G401.6 (cell line): ENCODE results near the gene GRID1.

Experiments
- FAIRE-seq: peaks from 2 replicates; lab custom pipeline; 2012; peaks lifted over from hg19 to GRCh38; lab: Jason Lieb, UNC

The GRID1 gene

DNA sequence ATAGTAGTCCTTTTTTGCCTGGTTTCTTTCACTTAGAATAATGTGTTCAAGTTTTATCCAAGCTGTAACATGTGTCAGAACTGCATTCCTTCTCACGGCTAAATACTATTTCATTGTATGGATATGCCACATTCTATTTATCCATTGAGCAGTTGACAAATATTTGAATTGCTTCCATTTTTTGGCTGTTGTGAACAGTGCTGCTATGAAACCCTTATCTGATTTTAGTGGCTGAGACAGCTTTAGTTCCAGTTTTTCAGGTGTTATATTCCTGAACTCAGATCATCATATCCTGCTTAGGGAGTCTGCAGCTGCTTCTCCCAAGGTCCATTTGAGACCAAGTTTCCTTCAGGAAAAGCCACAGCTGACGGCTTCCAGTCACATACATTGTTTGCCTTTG is 339.2 kb downstream of the GRID1 start:
- no peak for FAIRE-seq

DNA sequence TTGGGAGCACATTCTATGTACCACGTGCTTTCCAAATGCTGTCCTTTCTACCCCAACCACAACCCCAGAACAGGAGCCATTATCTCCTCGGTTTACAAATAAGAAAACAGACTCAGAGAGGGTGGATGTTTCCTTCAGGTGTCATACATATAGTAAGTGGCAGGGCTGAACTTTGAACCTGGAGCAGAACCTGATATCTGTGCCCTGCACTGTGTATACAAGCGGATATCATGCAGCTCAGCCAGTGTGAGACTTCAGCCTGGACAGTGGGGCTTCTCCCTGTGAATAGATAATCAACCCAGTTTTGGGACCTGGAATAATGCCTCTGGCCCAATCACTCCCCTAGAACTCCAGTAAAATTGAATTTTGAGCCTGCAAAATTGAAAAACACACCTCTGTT is 341.1 kb downstream of the GRID1 start:
- FAIRE-seq, result no peak

DNA sequence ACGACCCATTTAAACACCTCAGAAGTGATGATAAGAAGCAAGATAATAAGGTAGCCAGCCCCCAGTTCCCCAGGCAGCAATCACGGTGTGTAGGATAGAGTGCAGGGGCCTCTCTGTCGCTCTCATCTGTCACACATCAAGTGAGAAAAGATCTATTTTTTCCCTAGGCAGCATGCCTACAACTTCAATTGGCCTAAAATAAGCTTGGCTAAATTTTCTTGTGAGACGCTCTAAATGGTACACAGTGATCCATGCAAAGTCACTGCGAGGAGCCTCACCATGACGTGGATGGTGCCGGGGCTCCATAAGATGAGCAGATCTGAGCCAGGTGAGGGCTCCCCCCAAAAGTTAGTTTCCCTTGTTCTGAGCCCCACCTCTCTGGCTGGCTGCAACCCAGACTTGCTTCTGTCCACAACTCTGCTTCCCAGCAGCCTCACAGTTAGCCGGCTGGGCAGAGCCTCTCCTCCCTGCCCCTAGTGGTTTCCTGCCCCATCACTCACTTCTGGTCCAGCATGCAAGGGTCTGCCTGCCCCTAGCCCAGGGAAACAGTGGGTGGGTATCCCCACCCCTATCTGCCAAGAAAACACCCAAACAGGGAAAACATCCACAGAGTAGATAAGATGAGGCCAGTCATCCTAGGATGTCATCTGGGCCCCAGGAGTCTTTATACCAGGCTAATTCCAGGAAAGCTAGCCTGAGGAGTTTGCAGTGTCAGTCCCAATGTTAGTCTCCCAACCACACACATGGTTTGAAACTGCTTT is 342.1 kb downstream of the GRID1 start:
- FAIRE-seq, result no peak

DNA sequence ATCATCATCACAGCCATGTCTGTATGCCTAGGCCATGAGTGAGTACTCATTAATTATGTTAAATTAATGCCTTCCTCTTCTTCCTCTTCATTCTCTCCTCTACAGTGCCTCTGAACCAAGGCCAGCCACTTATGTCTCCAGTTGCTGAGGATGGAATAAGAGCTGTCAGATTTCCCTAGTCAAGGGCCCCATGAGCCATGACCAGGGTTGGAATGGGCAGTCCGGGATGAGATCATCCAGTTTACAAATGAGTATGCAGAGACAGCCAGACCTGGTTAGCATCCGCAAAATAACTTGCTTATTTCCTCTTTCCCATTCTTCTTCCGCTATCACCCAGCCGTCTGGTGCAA is 342.7 kb downstream of the GRID1 start:
- no peak for FAIRE-seq

DNA sequence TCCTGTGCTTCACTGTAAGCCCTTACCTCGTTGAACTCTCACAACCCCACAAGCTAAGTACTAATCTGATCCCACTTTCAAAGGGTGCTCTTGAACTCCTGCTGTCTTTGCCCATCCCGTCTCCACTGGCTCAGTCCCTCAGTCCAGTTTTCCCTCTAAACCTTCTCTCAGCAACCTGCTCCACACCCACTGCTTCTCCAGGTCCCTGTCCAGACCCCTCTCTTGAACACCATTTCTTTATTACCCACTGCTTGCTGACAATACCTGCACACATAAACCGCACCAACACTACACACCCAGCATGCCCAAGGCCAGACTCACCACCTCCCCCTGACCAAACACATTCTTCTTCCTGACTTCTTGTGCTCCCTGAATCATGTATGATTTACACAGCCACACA is 343.3 kb downstream of the GRID1 start:
- FAIRE-seq, result no peak

DNA sequence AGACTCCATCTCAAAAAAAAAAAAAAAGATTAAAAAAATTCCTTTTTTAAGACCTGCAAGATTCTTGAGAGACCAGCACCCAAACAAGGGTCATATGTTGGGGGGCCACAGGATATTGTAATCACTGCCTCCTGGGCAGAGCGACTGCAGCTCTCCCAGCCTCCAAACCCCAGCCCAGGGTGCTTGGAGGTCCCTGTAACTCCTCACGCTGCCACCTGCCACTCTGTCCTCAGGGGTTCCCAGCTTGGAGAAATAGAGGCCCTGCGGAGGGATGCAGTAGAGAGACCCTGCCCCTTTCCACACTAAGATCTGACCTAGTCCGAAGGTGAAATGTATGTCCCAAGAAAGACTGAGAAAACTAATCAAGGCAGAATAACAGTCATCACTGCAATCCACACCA is 343.7 kb downstream of the GRID1 start:
- no peak for FAIRE-seq

DNA sequence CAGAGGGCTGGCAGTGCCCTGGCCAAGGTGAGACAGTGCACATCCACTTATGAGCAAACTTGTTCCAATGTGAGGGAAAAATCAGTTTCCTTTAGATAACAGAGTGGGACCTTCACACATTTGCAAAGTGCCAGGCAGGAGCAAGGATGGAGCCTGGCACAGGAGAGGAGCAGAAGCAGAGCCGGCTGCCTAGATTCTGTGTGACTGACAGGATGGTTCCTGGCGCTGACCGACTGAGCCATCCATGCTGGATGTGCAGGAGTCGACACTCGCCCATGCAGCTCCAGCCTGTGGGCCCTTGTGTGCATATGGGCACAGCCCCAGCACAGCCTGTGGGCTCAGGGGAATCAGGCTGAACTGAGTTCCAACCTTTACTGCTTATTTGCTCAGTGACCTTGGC is 346.5 kb downstream of the GRID1 start:
- no peak for FAIRE-seq

DNA sequence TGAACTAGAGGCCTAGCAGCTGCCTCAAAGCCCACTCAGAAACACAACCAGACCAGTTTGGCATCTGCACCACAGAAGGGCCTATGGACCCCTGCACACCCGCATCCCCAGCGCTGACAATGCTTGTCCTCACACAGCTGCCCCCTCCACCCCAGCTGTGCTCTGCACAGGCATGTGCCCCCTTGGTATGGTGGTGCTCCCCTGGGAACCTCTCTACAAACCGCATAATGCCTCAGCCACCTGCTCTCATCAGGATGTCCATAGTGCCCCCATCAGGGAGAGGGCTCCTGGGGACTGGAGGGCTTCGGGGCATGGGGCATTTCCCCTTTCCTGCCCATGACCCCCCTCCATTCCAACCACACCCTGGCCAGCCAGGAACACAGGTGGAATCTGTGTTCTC is 347.5 kb downstream of the GRID1 start:
- no peak for FAIRE-seq

DNA sequence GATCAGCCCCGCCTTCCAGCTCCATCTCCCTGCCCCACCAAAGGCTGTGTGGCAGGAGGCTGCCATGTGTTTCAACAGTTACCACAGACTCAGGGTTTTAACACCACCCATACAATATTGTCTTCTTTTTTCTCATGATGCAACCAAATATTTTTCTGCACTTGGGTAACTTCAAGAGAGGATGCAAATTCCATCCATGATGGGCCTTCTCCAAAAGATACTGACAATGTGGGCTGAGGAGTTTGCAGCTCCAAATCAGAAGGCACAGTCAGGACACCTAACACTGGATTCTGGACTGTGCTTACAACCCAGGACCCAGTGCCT is 347.9 kb downstream of the GRID1 start:
- no peak for FAIRE-seq

DNA sequence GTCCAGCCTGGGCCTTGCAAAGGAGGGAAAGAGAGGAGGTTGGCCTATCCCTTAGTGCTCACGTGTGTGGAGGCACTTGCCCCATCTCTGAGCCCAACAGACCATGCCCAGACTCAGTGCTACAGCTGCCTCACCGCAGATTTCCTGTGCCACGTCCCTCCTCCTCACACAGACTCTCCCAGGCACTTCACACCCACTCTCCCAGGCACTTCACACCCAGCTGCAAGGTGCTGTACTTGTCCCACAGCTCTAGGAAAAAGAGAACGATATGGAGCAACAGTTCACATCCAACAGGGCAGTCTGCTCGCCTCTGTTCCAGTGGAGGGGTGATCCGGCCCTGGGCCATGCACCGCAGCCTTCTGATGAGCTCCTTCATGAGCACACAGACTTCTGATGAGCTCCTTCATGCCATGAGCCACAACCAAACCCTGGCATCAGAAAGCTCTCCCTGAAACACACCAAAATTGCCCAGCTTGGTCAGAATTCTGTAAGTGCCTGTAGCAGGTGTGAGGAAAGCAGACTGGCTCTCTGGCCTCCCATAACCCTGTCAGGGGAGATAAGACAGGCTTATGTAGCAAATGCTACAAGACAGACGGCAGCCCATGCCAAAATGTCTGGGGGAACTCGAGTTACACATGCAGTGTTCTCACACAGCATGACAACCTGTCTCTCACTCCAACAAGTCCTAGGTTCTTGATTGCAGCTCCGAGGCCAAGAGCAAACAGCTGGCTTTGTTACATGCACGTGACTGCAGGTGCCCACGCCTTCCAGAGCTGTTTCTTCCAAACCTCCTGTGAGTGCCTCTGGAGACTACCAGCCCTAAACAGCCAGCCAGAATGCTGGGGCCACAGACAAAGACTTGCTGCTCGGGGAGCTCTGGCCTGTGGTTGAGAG is 348.5 kb downstream of the GRID1 start:
- no peak for FAIRE-seq

DNA sequence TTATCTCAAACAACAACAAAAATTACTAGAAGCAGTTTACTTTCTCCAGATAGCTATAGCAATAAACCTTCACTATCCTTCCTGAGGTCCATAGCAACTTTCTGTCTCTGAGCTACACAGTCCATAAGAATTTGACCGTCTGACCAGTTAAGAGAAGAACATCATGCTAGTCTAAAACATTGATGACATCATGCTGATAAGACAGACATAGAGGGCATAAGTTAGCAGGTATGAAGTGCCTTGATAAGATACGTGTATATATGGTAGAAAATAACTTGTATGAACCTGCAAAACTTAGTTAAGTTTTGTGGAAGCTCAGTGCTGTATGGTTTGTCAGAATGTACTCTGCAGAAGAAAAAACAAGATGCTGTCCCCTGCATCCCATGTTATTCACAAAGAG is 353.0 kb downstream of the GRID1 start:
- FAIRE-seq, result no peak

DNA sequence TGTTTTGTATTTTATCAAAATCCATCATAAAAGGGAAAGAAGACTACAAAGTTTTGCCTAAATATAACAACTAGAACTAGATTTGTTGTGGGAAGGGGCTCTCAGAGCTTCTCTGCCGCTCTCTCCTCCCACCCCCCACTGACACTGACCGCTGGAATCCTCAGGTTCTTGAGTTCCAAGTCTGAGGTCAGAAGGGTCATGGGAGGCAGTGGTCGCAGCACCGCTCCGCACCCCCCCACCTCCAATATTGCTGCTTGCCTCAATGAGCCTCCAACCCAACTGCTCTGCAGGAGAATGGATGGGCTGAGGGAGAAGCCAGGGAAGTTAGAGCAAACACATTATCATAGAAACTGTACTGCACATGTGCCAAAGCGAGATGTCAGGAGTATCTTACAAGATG is 359.4 kb downstream of the GRID1 start:
- FAIRE-seq, result no peak

DNA sequence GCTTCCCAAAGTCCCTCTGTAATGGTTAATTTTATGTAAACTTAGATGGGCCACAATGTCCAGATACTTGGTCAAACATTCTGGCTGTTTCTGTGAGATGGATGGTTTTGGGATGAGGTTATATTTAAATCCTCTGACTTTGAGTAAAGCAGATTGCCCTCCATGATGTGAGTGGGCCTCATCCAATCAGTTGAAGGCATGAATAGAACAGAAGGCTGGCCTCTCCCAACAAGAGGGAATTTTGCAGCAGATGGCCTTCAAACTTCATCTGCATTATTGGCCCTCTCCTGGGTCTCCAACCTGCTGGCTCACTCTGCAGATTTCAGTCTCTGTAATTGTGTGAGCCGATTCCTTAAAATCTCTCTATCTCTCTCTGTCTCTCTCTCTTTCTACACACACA is 362.3 kb downstream of the GRID1 start:
- no peak for FAIRE-seq

DNA sequence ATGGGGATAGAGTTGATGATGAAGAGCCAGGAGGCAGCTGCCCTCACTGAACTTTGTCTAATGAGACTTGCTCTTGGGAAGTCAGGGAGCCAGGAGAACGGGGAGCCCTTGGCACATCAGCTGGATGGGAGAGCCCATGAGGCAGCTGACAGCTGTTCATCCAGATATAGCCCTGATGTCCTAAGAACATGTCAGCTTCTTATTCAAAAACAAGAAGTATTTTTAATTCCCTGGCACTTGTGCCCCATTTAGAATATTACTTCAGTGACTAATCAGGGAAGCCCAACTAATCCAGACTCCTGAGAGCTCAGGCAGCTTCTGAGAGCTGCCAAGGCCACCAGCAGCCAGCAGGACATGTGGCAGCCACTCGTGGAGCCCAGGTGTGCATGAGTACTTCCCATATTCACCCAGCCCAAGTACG is 363.4 kb downstream of the GRID1 start:
- no peak for FAIRE-seq

DNA sequence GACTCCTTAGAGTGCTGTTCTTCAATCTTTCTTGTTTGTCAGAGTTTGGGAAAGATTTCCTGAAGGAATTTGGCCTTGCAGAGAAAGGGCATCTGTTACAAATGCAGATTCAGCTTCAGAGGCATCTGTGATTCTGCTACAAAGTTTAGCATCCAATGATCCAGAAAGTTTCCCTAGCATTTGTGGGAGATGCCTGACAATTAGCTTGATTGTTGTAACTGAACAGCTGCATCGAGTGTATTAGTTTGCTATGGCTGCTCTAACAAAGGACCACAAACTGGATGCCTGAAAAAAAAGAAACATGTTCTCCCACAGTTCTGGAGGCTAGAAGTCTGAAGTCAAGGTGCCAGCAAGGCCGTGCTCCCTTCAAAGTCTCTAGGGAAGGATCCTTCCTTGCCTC is 365.1 kb downstream of the GRID1 start:
- no peak for FAIRE-seq

DNA sequence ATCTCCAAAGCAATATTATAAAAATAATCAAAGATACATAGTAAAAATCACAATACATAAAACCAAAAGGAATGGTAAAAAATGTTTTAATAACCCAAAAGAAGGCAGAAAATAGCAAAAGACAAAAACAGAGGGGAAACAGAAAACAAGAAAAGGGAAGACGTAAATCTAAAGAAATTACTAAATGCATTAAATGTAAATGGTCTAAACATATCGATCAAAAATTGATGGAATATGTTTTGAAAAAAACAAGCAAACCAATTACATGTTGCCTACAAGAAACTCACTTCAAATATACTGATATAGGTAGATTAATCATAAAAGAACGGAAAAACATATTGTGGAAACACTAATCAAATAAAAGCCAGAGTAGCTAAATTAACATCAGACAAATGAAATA is 369.1 kb downstream of the GRID1 start:
- no peak for FAIRE-seq

DNA sequence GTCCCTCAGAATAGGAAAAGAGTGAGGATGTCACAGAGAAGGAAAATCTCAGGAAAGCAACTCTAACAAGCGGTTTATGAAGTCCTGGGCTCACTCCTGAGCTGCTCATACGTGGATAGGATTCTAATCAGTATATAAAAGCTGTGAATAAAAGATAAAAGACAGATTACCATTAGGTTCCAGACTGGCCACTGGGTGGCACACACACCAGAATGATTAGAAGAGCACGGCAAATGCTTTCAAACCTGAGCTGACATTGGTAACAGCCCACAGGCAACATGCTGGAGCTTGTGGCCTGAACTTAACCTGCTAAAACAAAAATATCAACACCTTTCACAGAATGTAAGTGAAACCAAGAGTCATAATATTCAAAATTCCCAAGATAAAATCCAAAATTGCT is 370.8 kb downstream of the GRID1 start:
- no peak for FAIRE-seq

DNA sequence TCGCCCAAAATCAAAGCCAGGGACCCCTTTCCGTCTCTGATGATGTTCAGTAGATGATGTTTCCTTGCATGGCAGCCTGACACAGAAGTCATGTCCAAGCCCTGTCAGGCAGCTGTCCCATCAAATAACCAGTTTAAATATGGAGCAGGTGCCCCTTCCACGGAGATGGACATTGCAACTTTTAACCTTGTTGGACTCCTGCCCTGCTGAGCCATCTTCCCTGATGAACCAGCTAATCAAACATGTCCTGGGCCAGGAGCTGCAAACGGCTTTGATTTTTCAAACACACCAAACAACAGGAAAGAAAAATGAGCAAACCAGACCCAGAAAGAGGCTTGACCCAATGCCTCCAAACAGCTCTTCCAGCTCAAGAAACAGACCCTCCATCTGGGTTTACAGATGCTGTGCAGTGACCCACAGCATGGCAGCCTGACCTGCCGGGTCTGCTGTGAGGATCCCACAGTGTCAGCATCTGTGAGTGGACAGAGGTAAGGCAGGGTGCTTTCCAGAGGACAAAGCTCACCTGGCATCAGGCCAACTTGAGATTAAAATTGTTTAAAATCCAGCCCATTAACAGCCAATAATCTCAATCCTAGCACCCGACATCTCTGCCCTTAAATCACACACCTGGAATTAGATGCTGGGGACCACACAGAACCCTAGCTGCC is 372.6 kb downstream of the GRID1 start:
- FAIRE-seq, result no peak

DNA sequence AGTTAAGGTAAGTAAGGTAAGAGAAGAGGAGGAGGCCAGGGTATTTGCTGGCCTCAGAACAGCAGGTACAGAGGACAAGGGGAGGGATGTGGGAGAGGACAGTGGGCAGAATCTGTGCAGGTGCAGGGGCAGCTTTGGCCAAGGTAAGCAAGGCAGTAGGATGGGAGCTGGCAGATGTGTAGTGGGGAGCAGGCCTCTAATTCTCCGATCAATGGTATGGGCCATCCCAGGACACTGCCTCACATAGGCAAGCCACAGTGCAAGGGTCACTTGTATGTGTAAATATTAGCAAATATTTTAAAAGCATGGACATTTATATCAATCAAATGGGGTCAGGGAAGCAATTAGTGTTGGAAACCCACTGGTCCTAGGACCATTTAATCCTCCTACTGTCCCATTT is 373.5 kb downstream of the GRID1 start:
- FAIRE-seq, result no peak

DNA sequence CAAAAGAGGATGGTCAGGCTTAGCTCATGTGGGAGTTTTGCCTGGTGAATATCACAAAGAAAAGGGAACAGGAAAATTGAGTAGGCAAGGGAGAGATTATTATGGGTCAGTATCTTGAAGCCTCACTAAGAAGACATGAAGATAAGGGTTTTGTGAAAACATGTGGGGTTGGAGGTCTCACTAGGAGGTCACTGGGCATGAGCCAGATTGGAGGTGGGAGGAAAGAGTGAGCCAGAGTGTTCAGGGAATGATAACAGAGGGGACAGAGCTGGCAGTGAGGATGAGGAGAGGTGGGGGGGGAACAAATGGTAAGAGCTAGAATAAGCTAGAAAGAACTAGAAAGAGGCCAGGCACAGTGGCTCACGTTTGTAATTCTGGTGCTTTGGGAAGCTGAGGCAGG is 374.3 kb downstream of the GRID1 start:
- no peak for FAIRE-seq

DNA sequence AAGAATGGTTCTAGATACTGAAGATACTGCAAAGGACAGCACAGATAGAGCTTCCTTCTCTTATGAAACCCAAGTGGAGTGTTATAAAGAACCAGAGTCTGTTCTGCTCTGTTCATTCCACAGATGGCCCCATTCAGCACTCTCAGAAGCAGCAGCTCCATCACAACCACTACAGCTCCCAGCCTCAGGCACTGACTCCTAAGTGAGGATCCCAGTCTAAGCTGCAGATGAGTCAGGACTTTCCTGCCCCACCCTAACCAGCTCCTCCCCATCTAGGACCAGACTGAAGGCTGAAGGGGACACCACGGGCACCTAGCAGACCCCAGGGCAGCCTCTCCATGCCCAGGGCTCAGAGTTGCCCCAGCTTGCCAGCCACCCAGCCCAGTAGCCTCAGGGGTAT is 379.8 kb downstream of the GRID1 start:
- no peak for FAIRE-seq

DNA sequence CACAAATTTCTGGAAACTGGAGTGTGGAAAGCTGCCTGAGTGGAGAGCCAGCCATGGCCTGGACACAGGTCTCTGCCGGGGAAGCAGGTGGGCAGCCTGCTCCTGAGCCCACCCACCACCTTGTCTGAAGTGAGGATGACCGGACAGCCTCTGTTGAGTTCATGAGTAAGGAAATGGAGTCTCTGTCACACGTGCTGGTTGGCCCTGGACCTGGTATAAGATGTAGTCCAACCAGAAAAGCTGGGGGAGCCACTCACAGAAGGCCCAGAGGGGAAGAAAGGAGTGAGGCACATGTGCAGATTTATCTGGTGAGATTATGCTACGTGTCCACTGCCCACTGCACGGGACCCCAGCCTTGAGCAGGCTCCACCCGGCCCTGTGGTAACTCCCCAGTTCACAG is 383.5 kb downstream of the GRID1 start:
- FAIRE-seq, result no peak

DNA sequence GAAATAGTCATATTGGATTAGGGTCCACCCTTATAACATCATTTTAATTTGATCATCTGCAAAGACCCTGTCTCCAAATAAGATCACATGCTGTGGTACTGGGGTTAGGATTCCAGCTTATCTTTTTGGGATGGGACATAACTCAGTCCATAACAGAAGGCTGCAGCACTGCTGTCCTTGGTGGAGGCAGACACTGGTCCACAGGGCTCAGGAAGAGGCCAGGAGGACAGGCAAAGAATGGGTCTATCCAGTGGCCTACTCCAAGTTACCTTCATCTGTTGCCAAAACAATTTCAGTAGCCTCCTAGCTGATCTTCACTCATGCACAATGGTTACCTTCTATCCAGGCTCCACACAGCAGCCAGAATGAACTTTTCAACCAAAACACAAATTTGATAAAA is 387.0 kb downstream of the GRID1 start:
- no peak for FAIRE-seq
